ENCODE data around the gene FCRLA.
"Not testable (repeated sequence)": the region's sequence is repeated elsewhere in the genome, so short reads cannot be mapped to it uniquely, and the experiment has no call there.

FCRLA gene

GRCh38 chr1:161706482-161707347, at the start of gene FCRLA:
Gene FCRLA (plus strand): TSS chr1:161707229. CDS start chr1:161707265, 36 bp downstream.
- no peak for DNase-seq (ENCODE audit: low read depth)

GRCh38 chr1:161658524-161658923, 48.5 kb upstream of the FCRLA start:
- not testable (repeated sequence) for DNase-seq (ENCODE audit: low read depth)

DNA sequence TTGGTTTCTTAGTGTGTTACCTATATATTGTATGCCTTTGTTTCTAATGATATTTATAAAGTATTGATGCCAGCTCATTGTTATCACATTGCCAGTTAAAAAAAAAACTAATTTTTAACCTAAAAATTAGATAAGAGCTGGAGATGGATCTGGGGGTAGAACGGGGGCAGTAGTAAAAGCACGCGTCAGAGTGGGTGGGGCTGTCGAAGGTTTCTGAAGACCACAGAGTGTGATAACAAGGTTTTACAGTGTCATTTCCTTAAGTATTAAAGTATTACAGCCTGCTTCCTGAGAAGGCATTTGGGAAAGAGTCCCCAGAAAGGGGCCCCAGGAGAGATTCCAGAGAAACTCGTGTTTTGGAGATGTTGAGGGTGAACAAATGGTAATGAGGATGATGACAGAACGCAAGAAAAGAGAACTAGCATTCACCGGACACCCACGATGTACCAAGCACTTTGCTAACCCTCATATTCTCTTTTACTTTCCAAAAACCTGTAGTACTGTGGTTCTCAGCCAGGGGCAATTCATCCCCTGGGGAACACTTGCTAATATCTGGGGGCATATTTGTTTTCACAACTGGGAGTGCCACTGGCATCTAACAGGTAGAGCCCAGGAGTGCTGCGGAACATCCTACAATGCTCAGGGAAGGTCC, 45.2 kb upstream of the FCRLA start:
- DNase-seq (ENCODE audit: low read depth): not testable (repeated sequence)

GRCh38 chr1:161662684-161663339, 44.2 kb upstream of the FCRLA start, which contains the start of gene FCGR2B:
Gene FCGR2B (plus strand): TSS chr1:161663143. CDS start chr1:161663242, 99 bp downstream.
- DNase-seq (ENCODE audit: low read depth): not testable (repeated sequence)

GRCh38 chr1:161663569-161663968, 43.5 kb upstream of the FCRLA start:
- DNase-seq (ENCODE audit: low read depth): not testable (repeated sequence)

- DNase-seq (ENCODE audit: low read depth): not testable (repeated sequence)
Measured at GRCh38 chr1:161664689-161665088, 42.3 kb upstream of the FCRLA start.

DNA sequence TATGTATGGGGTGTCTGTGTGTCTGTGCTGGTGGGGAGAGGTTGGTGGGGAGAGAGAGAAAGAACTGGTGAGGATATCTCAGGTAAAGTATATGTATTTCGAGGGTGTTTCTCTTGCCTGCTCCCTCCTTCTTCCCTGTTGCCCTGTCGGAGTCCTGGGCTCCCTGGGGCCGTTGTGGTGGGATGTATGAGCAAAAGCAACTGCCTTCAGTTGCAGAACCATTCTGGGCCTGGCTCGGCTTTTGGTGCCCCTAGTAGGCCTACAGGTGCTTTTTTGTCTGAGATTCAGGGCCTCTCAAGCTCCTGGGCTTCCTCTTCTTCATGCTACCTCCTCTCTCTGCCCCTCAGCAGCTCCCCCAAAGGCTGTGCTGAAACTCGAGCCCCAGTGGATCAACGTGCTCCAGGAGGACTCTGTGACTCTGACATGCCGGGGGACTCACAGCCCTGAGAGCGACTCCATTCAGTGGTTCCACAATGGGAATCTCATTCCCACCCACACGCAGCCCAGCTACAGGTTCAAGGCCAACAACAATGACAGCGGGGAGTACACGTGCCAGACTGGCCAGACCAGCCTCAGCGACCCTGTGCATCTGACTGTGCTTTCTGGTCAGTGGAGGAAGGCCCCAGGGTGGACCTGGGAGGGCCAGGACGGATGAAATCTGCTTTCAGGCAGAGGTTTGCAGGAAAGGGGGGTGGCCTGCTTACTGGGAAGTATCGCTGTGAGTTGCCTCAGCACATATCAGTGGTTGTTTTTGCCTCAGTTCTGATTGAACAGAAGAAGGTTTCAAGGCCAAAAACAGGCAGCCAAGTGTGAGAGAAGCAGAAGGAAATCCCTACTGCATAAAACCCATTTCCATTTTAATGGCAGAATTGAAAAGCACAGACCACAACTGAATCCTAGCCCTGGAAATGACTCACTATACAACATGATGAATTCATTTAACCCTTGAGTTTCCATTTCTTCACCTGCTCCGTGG, 35.7 kb upstream of the FCRLA start:
- not testable (repeated sequence) for DNase-seq (ENCODE audit: low read depth)

GRCh38 chr1:161673437-161673836, 33.6 kb upstream of the FCRLA start:
- not testable (repeated sequence) for DNase-seq (ENCODE audit: low read depth)

DNA sequence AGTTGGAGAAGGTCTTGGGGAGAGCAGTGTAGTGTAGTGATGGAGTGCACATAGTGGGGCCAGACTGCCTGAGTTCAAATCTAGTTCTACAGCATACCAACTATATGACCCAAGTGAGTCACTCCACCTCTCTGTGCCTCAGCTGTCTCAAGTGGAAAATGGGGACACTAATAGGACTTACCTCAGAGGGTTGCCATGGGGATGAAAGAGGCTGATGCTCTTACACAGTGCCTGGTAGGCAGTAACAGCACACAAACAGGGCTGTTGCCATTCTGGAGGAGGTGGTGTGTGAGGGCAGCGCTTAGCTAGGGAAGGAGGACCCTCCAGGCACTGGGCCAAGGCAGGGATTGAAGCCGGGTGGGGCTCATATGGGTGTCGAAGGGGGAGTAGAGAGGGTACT, 32.6 kb upstream of the FCRLA start:
- not testable (repeated sequence) for DNase-seq (ENCODE audit: low read depth)

GRCh38 chr1:161674908-161675307, 32.1 kb upstream of the FCRLA start:
- not testable (repeated sequence) for DNase-seq (ENCODE audit: low read depth)

- DNase-seq (ENCODE audit: low read depth): no peak
Measured at GRCh38 chr1:161676441-161676840, 30.6 kb upstream of the FCRLA start.

DNA sequence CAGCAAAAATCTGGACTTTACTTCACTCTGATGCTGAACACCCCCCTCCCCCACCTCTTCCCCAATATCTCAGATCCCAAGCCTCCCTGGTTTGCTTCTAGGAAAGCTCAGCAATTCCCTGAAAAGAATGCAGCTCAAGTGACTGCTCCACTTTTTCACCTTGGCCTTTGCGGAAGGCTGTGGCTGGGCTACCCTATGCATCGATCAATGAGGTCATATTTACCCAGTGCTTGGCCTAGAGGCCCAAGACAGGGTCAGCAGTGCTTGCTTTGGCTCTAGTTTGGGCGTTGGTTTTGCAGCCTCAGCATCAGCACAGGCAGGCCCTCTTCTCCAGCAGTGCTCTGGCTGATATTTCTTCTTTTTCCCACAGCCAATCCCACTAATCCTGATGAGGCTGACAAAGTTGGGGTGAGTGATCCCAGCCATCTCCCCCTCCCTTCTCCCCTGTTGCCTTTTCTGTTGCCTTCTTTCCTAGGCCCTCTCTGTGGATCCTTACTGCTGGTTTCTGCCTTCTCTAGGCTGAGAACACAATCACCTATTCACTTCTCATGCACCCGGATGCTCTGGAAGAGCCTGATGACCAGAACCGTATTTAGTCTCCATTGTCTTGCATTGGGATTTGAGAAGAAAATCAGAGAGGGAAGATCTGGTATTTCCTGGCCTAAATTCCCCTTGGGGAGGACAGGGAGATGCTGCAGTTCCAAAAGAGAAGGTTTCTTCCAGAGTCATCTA, 29.9 kb upstream of the FCRLA start:
- no peak for DNase-seq (ENCODE audit: low read depth)

DNA sequence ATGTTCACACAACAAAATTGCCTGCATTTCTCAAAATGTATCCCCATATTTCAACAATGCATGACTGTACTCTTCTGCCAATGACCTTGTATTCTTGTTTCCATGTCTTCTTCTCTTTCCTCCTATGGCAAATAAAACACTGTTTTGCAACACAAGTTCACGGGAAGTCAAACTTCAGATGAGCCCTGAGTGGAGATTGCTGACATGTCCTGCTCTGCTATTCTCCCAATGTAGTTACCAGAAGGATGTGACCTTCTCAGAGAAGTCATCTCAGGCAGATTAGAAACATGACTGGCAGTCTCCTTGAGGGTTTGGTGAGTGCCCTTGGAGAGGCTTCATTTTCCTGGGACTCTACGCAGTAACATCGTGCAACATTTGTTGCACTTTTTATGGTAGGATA, 28.5 kb upstream of the FCRLA start:
- no peak for DNase-seq (ENCODE audit: low read depth)

DNA sequence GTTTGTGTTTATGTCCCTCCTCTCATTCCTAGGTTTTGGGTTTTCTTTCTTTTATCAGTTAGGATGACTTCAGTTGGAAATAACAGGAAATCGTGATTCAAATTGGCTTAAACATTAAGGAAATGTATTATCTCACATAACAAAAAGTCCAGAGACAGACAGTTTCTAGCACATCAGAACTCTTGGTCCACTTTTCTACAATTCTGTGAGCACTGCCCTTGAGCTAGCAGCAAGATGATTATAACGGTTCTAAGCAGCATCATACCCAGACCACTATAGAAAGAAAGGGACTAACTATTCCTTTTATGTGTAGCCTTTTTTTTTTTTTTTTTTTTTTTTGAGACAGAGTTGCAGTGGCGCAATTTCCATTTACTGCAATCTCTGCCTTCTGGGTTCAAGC, 25.1 kb upstream of the FCRLA start:
- DNase-seq (ENCODE audit: low read depth): no peak

DNA sequence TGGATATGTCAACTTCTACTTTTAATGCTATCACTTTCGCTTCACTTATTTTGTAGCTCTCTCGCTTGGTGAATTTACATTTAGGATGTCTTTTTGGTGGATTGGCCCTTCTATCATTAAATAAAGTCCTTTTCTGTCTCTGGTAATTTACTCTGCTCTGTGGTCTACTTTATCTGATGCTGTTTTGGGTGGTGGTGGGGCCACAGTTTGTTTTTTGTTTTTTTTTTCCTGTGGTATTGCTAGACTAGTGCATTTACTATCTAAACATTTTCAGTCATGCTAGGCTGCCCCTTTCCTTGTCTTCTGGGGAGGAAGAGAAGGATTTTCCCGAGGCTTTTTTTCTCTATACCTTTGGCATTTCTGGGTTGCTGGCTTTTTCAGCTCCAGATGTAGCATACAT, 18.1 kb upstream of the FCRLA start:
- no peak for DNase-seq (ENCODE audit: low read depth)

GRCh38 chr1:161691846-161692245, 15.2 kb upstream of the FCRLA start:
- no peak for DNase-seq (ENCODE audit: low read depth)

DNA sequence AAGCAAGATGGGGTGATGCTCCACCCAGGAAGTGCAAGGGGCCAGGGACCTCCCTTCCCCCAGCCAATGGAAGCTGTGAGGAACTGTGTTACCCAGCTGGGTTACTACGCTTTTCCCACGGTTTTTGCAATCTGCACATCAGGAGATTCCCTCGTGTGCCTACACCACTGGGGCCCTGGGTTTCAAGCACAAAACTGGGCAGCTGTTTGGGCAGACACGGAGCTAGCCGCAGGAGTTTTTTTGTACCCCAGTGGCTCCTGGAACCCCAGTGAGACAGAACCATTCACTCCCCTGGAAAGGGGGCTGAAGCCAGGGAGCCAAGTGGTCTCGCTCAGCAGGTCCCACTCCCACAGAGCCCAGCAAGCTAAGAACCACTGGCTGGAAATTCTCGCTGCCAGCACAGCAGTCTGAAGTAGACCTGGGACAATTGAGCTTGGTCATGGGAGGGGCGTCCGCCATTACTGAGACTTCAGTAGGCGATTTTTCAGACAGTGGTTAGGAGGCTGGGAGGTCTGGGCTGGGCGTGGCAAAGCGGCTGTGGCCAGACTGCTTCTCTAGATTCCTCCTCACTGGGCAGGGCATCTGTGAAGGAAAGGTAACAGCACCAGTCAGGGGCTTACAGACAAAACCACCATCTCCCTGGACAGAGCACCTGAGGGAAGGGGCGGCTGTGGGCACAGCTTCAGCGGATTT, 13.9 kb upstream of the FCRLA start:
- DNase-seq (ENCODE audit: low read depth): not testable (repeated sequence)

DNA sequence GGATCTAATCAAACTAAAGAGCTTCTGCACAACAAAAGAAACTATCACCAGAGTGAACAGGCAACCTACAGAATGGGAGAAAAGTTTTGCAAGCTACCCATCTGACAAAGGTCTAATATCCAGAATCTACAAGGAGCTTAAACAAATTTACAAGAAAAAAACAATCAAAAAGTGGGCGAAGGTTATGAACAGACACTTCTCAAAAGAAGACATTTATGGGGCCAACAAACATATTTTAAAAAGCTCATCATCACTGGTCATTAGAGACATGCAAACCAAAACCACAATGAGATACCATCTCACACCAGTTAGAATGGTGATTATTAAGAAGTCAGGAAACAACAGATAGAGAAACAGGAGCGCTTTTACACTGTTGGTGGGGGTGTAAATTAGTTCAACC, 8.7 kb upstream of the FCRLA start:
- not testable (repeated sequence) for DNase-seq (ENCODE audit: low read depth)

DNA sequence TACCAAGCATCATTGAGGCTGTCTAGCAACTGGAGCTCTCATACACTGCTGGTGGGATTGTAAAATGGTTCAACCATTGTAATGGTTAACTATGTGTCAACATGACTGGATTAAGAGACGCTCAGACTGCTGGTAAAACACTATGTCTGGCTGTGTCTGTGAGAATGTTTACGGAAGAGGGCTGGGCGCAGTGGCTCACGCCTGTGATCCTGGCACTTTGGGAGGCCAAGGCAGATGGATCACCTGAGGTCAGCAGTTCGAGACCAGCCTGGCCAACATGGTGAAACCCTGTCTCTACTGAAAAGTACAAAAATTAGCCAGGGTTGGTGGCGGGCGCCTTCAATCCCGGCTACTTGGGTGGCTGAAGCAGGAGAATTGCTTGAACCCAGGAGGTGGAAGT, 4.8 kb upstream of the FCRLA start:
- DNase-seq (ENCODE audit: low read depth): no peak

- no peak for DNase-seq (ENCODE audit: low read depth)
Measured at GRCh38 chr1:161705537-161705936, 1.5 kb upstream of the FCRLA start.
